Body of pancreas (tissue), 4 donors: ENCODE results near the gene KIZ. TPM values are rescaled to one million over a fixed set of nuclear protein-coding genes. Genes with fewer than 3 reads are reported as not detected.

Source experiments
- ATAC-seq: fragments of 150-250 bp; one replicate; pipeline ENCODE4 v1.9.1; 2016
- DNase-seq, 4 donors: peaks; one replicate each; pipeline ENCODE4 v3.0.0-alpha.2; 2019
- H3K27ac ChIP-seq, 4 donors: fragments of 200-600 bp; sonication (generic); 1 replicate in 3 of 4; 2 replicates in 1 of 4; pipeline versions ENCODE4 v1.5.1 to v1.6.1; 2016 to 2019; ENCODE audit warnings: mild to moderate bottlenecking in 1 of 4, mixed read lengths in 1 of 4, moderate library complexity in 1 of 4
- H3K27me3 ChIP-seq, 2 donors: fragments of 200-600 bp; sonication (generic); one replicate each; pipeline ENCODE4 v1.6.0; 2016; ENCODE audit warnings: mild to moderate bottlenecking in 1 of 2
- H3K36me3 ChIP-seq, 2 donors: fragments of 200-600 bp; sonication (generic); replicated peaks in 1 of 2; 2 replicates each; pipeline ENCODE4 v1.5.1; 2016; ENCODE audit warnings: low read depth in 2 of 2; ENCODE audit not compliant: insufficient read depth in 1 of 2
- H3K4me1 ChIP-seq: fragments of 200-600 bp; sonication (generic); one replicate; pipeline ENCODE4 v1.6.0; 2016
- H3K4me3 ChIP-seq, 2 donors: fragments of 200-600 bp; sonication (generic); 1 replicate in 1 of 2; 2 replicates in 1 of 2; pipeline ENCODE4 v1.5.1; 2016 to 2019
- H3K9me3 ChIP-seq, 3 donors: fragments of 200-600 bp; sonication (generic); 1 replicate in 2 of 3; 2 replicates in 1 of 3; pipeline ENCODE4 v1.5.1; 2016
- POLR2A ChIP-seq, 3 donors: fragments of 450-650 bp; IDR thresholded peaks; one replicate each; pipeline ENCODE4 v1.6.1; 2016; ENCODE audit warnings: antibody characterized with exemption in 3 of 3, mild to moderate bottlenecking in 2 of 3
- WGBS, 2 donors: methylation state at CpG; one replicate each; pipeline ENCODE4 v1.1.5; 2017; 5-methylcytosine and 5-hydroxymethylcytosine counted together
- intact Hi-C: fragments of 100-400 bp; cut with DNase I; formaldehyde crosslinking; loops from one replicate; pipeline ENCODE4 v1.15.1; 2023
- total RNA-seq, 2 donors: library from RNA; depleted of rRNA; stranded (reverse); fragments of >200 nt; gene quantifications; one replicate each; pipeline ENCODE4 v1.1.0, GENCODE V29; 2016
- TF ChIP-seq, protein P1 (sequence below), 7 experiments: fragments of 450-650 bp in 4 of 7; fragments of 200-600 bp in 3 of 7; sonication (generic) in 3 of 7; IDR thresholded peaks; one replicate each; pipeline ENCODE4 v1.5.1; 2016 to 2019; ENCODE audit warnings: antibody characterized with exemption in 7 of 7

The KIZ gene
- total RNA-seq, 2 donors from 2014 or later: 17.1 to 28.7 TPM

DNA sequence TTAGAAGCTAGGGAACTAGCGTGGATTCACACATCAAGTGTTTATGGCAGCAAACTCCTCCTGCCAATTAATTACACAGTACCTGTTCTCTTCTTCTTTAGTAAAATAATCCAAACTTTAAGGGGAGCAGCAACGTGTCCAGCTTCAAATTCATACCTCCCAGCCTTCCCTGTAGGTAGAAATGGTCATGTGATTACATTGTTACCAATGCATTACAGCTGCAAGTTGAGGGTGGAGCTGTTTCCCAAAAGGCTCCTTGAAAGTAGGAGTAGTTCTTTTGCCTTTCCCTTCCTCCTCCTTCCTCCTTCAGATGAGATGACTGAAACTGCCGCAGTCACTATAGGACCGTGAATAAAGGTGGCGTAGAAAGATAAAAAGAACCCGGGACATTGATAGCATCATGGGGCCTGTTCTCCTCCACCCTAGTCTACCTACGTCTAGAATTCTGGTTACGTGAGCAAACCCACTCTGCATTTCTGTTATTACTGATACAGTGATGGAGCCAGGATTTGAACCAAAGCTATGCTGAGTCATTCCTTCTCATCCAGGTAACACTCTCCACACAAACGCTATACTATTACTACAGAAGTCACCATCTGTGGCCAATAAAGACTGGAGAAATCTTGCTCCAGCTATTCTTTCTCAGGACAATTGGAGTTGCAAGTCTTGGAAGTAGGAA, 37.9 kb upstream of the KIZ start:
- Histone ChIP-seq H3K4me1 (no peaks in the 10 kb centered on the region), H3K4me3 (no peak overlapping the region), H3K27ac (no peak overlapping the region), H3K9me3 (no peaks in the 10 kb centered on the region), H3K27me3 (no peaks in the 10 kb centered on the region), H3K36me3 (no peaks in the 10 kb centered on the region)
- intact Hi-C loops: no loop called here
- 68 to 71% methylated on average over 9 of the region's 9 CpGs for WGBS, 2 donors
- TF ChIP-seq, protein P1, sequence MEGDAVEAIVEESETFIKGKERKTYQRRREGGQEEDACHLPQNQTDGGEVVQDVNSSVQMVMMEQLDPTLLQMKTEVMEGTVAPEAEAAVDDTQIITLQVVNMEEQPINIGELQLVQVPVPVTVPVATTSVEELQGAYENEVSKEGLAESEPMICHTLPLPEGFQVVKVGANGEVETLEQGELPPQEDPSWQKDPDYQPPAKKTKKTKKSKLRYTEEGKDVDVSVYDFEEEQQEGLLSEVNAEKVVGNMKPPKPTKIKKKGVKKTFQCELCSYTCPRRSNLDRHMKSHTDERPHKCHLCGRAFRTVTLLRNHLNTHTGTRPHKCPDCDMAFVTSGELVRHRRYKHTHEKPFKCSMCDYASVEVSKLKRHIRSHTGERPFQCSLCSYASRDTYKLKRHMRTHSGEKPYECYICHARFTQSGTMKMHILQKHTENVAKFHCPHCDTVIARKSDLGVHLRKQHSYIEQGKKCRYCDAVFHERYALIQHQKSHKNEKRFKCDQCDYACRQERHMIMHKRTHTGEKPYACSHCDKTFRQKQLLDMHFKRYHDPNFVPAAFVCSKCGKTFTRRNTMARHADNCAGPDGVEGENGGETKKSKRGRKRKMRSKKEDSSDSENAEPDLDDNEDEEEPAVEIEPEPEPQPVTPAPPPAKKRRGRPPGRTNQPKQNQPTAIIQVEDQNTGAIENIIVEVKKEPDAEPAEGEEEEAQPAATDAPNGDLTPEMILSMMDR (IDR thresholded peaks at IDR 0.05): no peak
- TF ChIP-seq POLR2A (IDR thresholded peaks at IDR 0.05): no peak
- ATAC-seq (no peak), DNase-seq (no peak)

- Histone ChIP-seq H3K27ac (no peak overlapping the region), H3K4me1 (no peaks in the 10 kb centered on the region), H3K9me3 (no peaks in the 10 kb centered on the region), H3K36me3 (no peaks in the 10 kb centered on the region), H3K27me3 (no peaks in the 10 kb centered on the region), H3K4me3 (no peak overlapping the region)
- ATAC-seq: no peak
- TF ChIP-seq POLR2A (IDR thresholded peaks at IDR 0.05): no peak
- TF ChIP-seq, protein P1 (IDR thresholded peaks at IDR 0.05): no peak
- intact Hi-C loops: no loop called here
- 31 to 36% methylated on average over 8 of the region's 8 CpGs for WGBS, 2 donors
- DNase-seq: no peak
Measured at GRCh38 chr20:21089391-21089790, 36.5 kb upstream of the KIZ start.

DNA sequence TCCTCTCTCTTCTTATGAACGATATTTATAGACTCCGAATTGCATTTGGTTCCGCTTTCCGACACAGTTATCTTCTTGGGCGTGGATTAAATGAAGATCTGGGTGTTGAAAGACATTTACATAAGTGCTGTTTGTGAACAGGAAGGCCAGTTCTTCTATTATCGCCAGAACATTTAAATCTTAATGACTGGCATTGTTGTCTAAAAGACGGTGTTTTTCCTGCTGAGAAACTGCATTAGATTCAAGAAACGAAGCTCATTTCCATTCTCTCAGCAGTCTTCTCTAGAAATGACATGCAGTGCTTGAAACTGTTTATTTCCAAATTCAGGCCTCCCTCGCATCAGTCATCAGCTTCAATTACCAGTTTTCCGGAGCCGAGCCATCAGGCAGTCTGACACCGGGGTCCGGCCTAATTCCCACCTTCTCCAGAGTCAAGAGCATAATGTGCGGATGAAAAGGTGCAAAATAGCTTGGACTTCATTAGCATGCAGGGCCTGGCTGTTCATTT, 35.7 kb upstream of the KIZ start:
- no peaks in the 10 kb centered on the region for H3K36me3 ChIP-seq
- no peaks in the 10 kb centered on the region for H3K9me3 ChIP-seq
- TF ChIP-seq, protein P1 (IDR thresholded peaks at IDR 0.05): no peak
- TF ChIP-seq POLR2A (IDR thresholded peaks at IDR 0.05): no peak
- H3K27ac ChIP-seq: no peak overlapping the region
- H3K4me3 ChIP-seq: no peak overlapping the region
- DNase-seq (no peak), ATAC-seq (no peak)
- no peaks in the 10 kb centered on the region for H3K4me1 ChIP-seq
- intact Hi-C loops: no loop called here
- no peaks in the 10 kb centered on the region for H3K27me3 ChIP-seq
- WGBS, 2 donors: 47 to 61% methylated on average over 14 of the region's 14 CpGs

- DNase-seq (no peak), ATAC-seq (no peak)
- Histone ChIP-seq H3K4me3 (no peak overlapping the region), H3K9me3 (no peaks in the 10 kb centered on the region), H3K36me3 (no peaks in the 10 kb centered on the region), H3K27me3 (no peaks in the 10 kb centered on the region), H3K27ac (no peak overlapping the region), H3K4me1 (no peaks in the 10 kb centered on the region)
- TF ChIP-seq, protein P1 (IDR thresholded peaks at IDR 0.05): no peak
- no peak for TF ChIP-seq POLR2A (IDR thresholded peaks at IDR 0.05)
- 69 to 71% methylated on average over 11 of the region's 11 CpGs for WGBS, 2 donors
- intact Hi-C loops: no loop called here
Measured at GRCh38 chr20:21090721-21091120, 35.2 kb upstream of the KIZ start.

DNA sequence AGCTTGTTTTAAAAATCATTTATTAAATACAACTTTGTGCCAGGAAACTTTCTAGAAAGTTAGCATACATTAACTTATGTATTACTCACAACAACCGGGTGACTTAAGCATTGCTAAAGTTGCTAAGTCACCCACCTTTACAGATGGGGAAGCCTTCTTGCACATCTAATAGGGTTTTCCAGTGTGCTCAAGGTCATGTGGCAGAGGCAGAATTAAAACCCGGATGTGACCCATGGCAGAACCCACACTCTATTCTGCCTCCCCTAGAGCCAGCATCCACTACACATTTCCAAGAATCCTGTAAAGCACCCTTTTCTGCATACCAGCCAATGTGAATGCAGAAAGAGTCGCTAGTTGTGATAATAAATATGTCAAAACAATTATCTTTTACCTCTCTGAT, 33.1 kb upstream of the KIZ start:
- DNase-seq (no peak), ATAC-seq (no peak)
- no peaks in the 10 kb centered on the region for H3K4me1 ChIP-seq
- no peaks in the 10 kb centered on the region for H3K27me3 ChIP-seq
- H3K9me3 ChIP-seq: no peaks in the 10 kb centered on the region
- no peak overlapping the region for H3K4me3 ChIP-seq
- WGBS, 2 donors: 51 to 61% methylated on average over 3 of the region's 3 CpGs
- intact Hi-C loops: no loop called here
- H3K27ac ChIP-seq: no peak overlapping the region
- TF ChIP-seq, protein P1 (IDR thresholded peaks at IDR 0.05): no peak
- no peak for TF ChIP-seq POLR2A (IDR thresholded peaks at IDR 0.05)
- no peaks in the 10 kb centered on the region for H3K36me3 ChIP-seq
